Activated T-cell treated with anti-CD3 and anti-CD28 coated beads, Interleukin-2, amount 50 U/mL, for 24 hours (primary cell): ENCODE data around the gene POLG.

Experiments
- DNase-seq: peaks from one replicate; pipeline ENCODE4 v3.0.0-alpha.2; 2020
- H3K27ac Mint-ChIP-seq: 2 replicates; pipeline ENCODE4 v1.8.0; 2020; ENCODE audit warnings: mild to moderate bottlenecking, mixed read lengths
- H3K27me3 Mint-ChIP-seq: 2 replicates; pipeline ENCODE4 v1.8.0; 2020; ENCODE audit warnings: mixed read lengths
- H3K36me3 Mint-ChIP-seq: 2 replicates; pipeline ENCODE4 v1.8.0; 2020; ENCODE audit warnings: low read depth, mixed read lengths
- H3K4me1 Mint-ChIP-seq: 2 replicates; pipeline ENCODE4 v1.8.0; 2020; ENCODE audit warnings: low read depth, mixed read lengths
- H3K4me3 Mint-ChIP-seq: 2 replicates; pipeline ENCODE4 v1.8.0; 2020; ENCODE audit warnings: mild to moderate bottlenecking, moderate library complexity, mixed read lengths
- H3K9me3 Mint-ChIP-seq: 2 replicates; pipeline ENCODE4 v1.8.0; 2020; ENCODE audit warnings: mixed read lengths

Gene POLG

GRCh38 chr15:89328398-89329254 is 6.0 kb downstream of the POLG start:
- peaks cover 46% of the 10 kb centered on the region for H3K4me1 Mint-ChIP-seq
- DNase-seq = no peak
- H3K4me3 Mint-ChIP-seq = no peak overlapping the region
- peaks cover 92% of the 10 kb centered on the region for H3K36me3 Mint-ChIP-seq
- H3K9me3 Mint-ChIP-seq = no peaks in the 10 kb centered on the region
- H3K27me3 Mint-ChIP-seq = no peaks in the 10 kb centered on the region
- H3K27ac Mint-ChIP-seq = peak overlapping the region; percentile 82

DNA sequence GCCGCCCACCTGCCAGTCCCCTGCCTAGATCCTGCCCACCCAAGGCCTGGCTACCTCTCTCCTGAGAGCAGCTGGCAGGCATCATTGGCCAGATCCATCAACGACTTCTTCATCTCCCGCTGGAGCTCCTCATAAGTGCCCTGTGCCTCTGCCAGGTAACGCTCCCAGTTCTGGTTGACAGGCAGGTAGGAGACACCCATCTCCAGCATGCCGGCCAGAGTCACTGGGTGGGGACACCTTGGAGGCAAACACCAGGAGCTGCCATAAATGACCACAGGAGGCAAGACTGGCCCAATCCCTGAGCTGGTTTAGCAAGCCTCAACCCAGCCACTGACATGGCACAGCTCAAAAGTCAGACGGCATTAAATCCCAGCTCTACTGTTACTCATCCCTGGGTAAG is 7.5 kb downstream of the POLG start:
- no peaks in the 10 kb centered on the region for H3K9me3 Mint-ChIP-seq
- H3K4me3 Mint-ChIP-seq = no peak overlapping the region
- peak overlapping the region; percentile 24 for H3K27ac Mint-ChIP-seq
- H3K27me3 Mint-ChIP-seq = no peaks in the 10 kb centered on the region
- peaks cover 37% of the 10 kb centered on the region for H3K4me1 Mint-ChIP-seq
- H3K36me3 Mint-ChIP-seq = peaks cover 99% of the 10 kb centered on the region
- DNase-seq = no peak

DNA sequence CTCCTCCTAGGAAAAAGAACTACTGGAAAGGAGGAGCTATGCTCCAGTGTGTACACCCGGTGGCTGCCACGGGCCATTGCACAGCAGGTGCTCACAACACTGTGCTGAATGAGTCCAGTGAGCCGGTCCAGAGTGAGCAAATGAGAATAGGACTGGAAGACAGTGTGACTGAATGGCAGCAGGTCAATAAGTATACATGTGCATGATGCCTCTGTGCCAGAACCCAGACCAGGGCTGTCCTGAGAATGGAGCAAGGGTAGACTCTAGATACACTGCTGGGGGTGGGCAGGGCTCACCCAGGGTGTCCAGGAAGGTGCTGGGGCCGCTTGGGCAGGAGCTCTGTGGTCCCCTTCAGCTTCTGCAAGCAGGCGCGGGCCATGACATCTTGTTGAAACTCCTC is 8.3 kb downstream of the POLG start:
- Mint-ChIP-seq H3K27ac (peak overlapping the region; percentile 63), H3K9me3 (no peaks in the 10 kb centered on the region), H3K27me3 (no peaks in the 10 kb centered on the region), H3K36me3 (peaks cover 99% of the 10 kb centered on the region), H3K4me3 (no peak overlapping the region), H3K4me1 (peaks cover 29% of the 10 kb centered on the region)
- DNase-seq = no peak

- H3K36me3 Mint-ChIP-seq = peaks cover 99% of the 10 kb centered on the region
Measured at GRCh38 chr15:89325039-89325803, 9.4 kb downstream of the POLG start.

GRCh38 chr15:89323825-89324224 is 10.8 kb downstream of the POLG start:
- no peaks in the 10 kb centered on the region for H3K9me3 Mint-ChIP-seq
- DNase-seq = no peak
- peak overlapping the region; percentile 68 for H3K27ac Mint-ChIP-seq
- H3K27me3 Mint-ChIP-seq = no peaks in the 10 kb centered on the region
- H3K36me3 Mint-ChIP-seq = peaks cover 99% of the 10 kb centered on the region
- H3K4me1 Mint-ChIP-seq = peaks cover 11% of the 10 kb centered on the region
- H3K4me3 Mint-ChIP-seq = no peak overlapping the region

More at GRCh38 chr15:89325039-89325803, 9.4 kb downstream of the POLG start:
- DNase-seq = no peak
- Mint-ChIP-seq H3K27me3 (no peaks in the 10 kb centered on the region), H3K4me1 (peaks cover 18% of the 10 kb centered on the region), H3K27ac (peak overlapping the region; percentile 68), H3K9me3 (no peaks in the 10 kb centered on the region), H3K4me3 (no peak overlapping the region)

GRCh38 chr15:89322822-89323221 is 11.8 kb downstream of the POLG start:
- DNase-seq = no peak
- Mint-ChIP-seq H3K27ac (peak overlapping the region; percentile 50), H3K4me3 (no peak overlapping the region), H3K36me3 (peaks cover 98% of the 10 kb centered on the region), H3K4me1 (peaks cover 8% of the 10 kb centered on the region), H3K9me3 (no peaks in the 10 kb centered on the region), H3K27me3 (no peaks in the 10 kb centered on the region)

DNA sequence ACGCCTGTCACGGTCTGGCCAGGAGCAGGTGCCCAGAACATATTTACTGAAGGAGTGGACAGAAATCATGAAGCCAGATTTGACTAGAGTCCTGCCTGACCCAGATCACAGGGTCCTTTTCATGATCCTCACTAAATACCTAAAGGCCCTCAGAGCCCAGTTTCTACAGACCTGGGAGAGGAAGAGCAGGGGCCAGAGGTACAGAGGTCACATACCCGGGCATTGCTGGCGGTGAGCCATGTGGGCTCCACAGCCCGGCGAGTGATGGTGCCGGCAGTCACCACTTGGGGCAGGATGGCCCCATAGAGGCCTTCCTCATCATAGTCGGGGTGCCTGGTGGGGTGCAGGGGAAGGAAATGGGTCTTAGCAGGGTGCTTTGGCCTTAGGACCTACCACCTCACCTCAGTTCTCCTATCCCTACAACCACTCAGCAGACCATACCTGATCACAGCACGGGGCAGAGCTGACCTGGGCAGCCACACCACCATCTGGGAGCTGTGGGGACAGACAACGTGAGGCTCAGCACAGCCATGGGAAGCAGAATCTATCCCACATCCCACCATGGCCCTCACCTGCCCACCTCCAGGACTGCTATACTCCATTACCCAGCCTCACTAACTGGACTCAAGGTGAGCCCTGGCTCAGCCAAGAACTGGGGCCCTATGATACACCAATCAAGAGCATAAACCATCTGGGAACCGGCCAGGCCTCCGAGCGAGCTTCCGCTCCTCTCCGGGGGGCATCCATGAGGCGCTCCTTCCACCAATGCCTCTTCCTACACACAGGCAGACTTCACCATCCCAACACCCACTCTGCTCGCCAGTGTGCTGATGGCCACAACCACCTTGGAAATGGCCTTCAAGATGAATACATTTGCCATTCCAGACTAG is 12.9 kb downstream of the POLG start:
- no peak for DNase-seq
- Mint-ChIP-seq H3K4me3 (no peak overlapping the region), H3K27me3 (no peaks in the 10 kb centered on the region), H3K36me3 (peaks cover 99% of the 10 kb centered on the region), H3K27ac (peak overlapping the region; percentile 67), H3K4me1 (peaks cover 18% of the 10 kb centered on the region), H3K9me3 (no peaks in the 10 kb centered on the region)

DNA sequence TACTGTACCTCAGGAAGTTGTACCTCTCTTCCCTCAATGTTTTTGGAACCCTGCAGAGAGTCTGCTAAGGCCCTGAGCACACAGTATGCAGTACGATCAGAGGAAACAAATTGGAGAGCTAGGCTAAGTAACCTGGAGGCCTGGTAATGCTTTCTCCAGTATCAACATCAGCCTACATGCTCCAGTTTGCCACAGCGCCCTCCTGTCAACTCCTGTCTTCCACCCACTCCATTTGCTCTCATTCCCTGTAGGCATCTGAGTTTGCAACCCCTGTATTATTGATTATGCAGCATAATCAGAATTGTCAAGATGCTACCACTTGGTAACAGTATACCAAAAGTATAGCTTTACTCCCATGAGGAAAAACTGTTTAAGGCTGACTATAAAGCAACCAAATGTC is 14.4 kb downstream of the POLG start:
- Mint-ChIP-seq H3K27me3 (no peaks in the 10 kb centered on the region), H3K9me3 (no peaks in the 10 kb centered on the region), H3K27ac (peak overlapping the region; percentile 84), H3K4me1 (peaks cover 31% of the 10 kb centered on the region), H3K36me3 (peaks cover 99% of the 10 kb centered on the region), H3K4me3 (no peak overlapping the region)
- no peak for DNase-seq

- peaks cover 29% of the 10 kb centered on the region for H3K4me1 Mint-ChIP-seq
- H3K27ac Mint-ChIP-seq = peak overlapping the region; percentile 84
- H3K4me3 Mint-ChIP-seq = no peak overlapping the region
- H3K9me3 Mint-ChIP-seq = no peaks in the 10 kb centered on the region
- DNase-seq = no peak
- peaks cover 99% of the 10 kb centered on the region for H3K36me3 Mint-ChIP-seq
- no peaks in the 10 kb centered on the region for H3K27me3 Mint-ChIP-seq
Measured at GRCh38 chr15:89319678-89320077, 14.9 kb downstream of the POLG start.

- no peak for DNase-seq
- Mint-ChIP-seq H3K27me3 (no peaks in the 10 kb centered on the region), H3K36me3 (peaks cover 99% of the 10 kb centered on the region), H3K4me1 (peaks cover 36% of the 10 kb centered on the region), H3K9me3 (no peaks in the 10 kb centered on the region), H3K27ac (peak overlapping the region; percentile 88), H3K4me3 (no peak overlapping the region)
Measured at GRCh38 chr15:89317186-89317720, 17.4 kb downstream of the POLG start.

DNA sequence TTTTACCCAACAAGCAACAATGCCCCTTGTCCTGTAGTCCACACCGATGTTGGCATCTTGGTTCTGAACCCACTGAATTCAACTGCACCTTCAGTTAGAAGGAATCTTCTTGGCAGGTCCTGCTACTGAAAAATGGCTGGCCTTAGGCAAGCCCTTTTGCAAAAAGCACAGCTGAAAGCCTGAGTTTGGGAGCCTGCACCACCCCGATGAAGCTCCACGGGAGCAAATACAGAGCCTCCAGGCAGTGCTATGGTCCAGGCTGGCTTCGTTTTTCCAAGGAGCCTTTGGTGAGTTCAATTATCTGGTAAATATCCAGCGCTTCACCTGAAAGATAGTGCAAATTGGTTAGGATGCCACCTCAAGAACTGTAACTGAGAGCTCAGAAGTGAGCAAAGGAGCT is 18.1 kb downstream of the POLG start:
- Mint-ChIP-seq H3K9me3 (no peaks in the 10 kb centered on the region), H3K27me3 (no peaks in the 10 kb centered on the region), H3K4me1 (peaks cover 36% of the 10 kb centered on the region), H3K4me3 (no peak overlapping the region), H3K27ac (peak overlapping the region; percentile 80), H3K36me3 (peaks cover 99% of the 10 kb centered on the region)
- DNase-seq = no peak

DNA sequence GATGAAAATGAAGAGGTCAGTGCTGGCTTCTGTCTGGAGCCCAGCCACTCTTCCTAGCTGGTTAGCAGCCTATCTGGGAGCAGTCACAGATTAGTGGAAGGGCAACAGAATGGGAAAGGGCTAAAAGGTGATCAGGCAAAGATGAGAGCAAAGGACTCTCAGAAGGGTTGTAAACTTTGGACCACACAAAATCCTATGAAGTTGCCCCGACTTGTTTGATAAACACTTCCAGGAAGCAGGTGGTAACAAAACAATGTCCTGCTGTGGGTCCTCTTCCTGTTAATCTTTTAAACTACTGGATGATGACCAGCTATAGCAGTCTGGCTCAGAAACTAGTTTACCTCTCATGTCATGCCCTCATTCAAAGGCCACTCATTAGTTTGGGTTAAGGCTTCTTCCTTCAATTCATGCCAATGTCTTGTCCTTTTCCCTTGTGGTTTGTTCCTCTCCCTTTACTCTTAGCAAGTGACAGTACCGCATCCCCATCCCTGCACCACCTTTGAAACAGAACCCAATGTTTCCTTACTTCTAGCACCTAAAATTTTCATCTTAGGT is 19.2 kb downstream of the POLG start:
- H3K36me3 Mint-ChIP-seq = peaks cover 97% of the 10 kb centered on the region
- peak overlapping the region; percentile 80 for H3K27ac Mint-ChIP-seq
- no peaks in the 10 kb centered on the region for H3K9me3 Mint-ChIP-seq
- no peak for DNase-seq
- H3K27me3 Mint-ChIP-seq = no peaks in the 10 kb centered on the region
- peaks cover 37% of the 10 kb centered on the region for H3K4me1 Mint-ChIP-seq
- H3K4me3 Mint-ChIP-seq = no peak overlapping the region

DNA sequence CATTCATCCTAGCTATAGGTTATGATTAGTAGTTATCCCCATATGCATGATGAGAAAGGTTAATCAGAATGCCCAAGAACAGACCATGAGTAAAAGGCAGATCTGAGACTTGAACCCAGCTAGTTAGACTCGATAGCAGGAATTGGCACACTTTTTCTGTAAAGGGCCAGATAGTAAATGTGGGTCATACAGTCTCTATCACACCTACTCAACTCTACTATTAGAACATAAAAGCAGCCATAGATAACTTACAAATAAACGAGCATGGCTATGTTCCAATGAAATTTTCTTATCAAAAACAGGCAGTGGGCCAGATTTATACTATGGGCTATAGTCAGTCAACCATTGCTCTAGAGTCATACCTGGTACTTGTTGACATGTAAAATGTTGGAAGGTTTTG is 24.6 kb downstream of the POLG start:
- Mint-ChIP-seq H3K4me3 (no peak overlapping the region), H3K36me3 (peaks cover 95% of the 10 kb centered on the region), H3K27me3 (no peaks in the 10 kb centered on the region), H3K27ac (peak overlapping the region; percentile 51), H3K4me1 (peaks cover 15% of the 10 kb centered on the region), H3K9me3 (no peaks in the 10 kb centered on the region)
- DNase-seq = no peak

DNA sequence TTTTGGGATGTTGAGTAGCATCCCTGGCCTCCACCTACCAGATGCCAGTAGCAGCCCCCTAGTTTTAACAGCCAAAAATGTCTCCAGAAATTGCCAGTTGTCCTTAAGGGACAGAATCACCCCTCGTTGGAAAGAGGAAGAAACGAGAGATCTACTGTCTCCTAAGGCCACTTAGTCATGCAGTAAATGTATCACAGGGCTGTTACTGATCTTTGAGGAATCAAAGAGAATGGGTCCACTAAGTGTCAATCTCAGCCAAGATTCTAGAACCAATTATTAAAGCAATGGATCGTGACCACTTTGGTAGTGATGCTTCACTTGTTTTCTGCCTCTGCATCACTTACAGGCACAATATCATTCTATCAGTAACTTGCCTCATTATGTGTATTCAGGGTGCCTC is 26.4 kb downstream of the POLG start:
- H3K27me3 Mint-ChIP-seq = no peaks in the 10 kb centered on the region

More for the DNA sequence above, 26.4 kb downstream of the POLG start:
- peaks cover 12% of the 10 kb centered on the region for H3K4me1 Mint-ChIP-seq
- no peak overlapping the region for H3K4me3 Mint-ChIP-seq
- DNase-seq = no peak
- peaks cover 95% of the 10 kb centered on the region for H3K36me3 Mint-ChIP-seq
- no peaks in the 10 kb centered on the region for H3K9me3 Mint-ChIP-seq
- H3K27ac Mint-ChIP-seq = no peak overlapping the region
